HG02840 (cell line): Measurements from ENCODE around the gene GLIS2.

Source experiments
- ATAC-seq: cut with Tn5 transposase; IDR thresholded peaks from one replicate; pipeline ENCODE4 v1.9.1; 2021; ENCODE audit warnings: mild to moderate bottlenecking, moderate library complexity, moderate number of reproducible peaks; ENCODE audit not compliant: unreplicated experiment, low FRiP score

The GLIS2 gene

DNA sequence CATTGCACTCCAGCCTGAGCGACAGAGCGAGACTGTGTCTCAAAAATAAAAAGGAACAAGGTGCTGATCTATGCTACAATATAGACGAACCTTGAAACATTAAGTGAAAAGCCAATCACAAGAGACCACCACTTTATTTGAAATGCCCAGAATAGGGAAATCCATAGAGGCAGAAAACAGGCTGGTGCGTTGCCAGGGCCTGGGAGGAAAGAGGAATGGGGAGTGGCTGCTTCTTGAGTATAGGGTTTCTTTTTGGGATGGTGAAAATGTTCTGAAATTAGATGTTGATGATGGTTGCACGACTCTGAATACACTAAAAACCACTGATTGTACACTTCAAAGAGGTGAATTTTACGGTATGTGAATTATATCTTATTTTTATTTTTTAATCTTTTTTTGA, 20.3 kb upstream of the GLIS2 start:
- ATAC-seq, result no peak

- ATAC-seq, result no peak
These were observed 18.4 kb upstream of the GLIS2 start for GRCh38 chr16:4297480-4297879.

GRCh38 chr16:4298761-4299522, 16.9 kb upstream of the GLIS2 start:
- no peak for ATAC-seq

DNA sequence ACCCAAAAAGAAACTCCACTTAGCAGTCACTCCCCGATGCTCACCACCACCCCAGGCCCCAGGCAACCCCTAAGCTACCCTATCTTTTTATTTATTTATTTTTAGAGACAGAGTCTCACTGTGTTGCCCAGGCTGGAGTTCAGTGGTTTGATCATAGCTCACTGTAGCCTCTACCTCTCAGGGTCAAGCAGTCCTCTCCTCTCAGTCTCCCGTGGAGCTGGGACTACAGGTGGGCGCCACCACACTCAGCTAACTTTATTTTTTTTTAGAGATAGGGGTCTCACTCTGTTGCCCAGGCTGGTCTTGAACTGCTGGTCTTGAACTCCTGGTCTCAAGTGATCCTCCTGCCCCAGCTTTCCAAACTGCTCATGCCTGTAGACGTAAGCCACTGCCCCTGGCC, 14.7 kb upstream of the GLIS2 start:
- no peak for ATAC-seq

- no peak for ATAC-seq
These were observed 13.9 kb upstream of the GLIS2 start for GRCh38 chr16:4301968-4302367.

- no peak for ATAC-seq
These were observed 11.9 kb upstream of the GLIS2 start for GRCh38 chr16:4303973-4304372.

DNA sequence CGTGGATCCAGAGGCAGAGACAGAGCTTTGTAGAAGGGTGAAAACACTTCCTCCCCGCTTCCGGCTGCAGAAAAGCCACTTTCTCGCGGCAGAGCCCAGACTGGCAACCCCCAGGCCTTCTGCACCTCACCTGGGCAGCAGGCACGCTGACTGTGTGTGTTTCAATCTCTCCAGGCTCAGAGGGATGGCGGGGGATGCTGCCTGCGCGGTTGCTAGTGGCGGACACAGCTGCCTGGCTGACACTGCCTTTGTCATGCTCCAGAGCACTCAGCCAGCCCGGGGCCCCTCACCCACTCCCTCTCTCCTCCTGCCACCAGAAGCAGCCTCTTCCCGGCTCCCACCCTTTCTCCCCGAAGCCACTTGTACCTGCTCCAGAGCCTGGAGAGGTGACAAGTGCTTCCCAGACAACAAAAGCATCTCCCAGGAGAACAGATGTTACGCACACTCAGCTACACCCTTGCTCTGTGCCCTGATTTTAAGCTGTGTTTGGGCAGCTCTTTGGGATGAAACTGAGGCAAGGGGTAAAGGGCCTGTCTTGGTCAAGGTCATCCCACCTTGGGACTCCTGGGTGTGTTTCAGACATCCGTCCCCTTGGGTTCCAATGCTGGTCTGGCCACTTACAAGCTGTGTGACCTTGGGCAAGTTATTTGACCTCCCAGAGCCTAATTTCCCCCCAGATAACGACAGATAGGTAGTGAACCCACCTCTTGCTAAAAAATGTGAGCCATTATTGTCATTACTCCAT, 9.2 kb upstream of the GLIS2 start:
- no peak for ATAC-seq

DNA sequence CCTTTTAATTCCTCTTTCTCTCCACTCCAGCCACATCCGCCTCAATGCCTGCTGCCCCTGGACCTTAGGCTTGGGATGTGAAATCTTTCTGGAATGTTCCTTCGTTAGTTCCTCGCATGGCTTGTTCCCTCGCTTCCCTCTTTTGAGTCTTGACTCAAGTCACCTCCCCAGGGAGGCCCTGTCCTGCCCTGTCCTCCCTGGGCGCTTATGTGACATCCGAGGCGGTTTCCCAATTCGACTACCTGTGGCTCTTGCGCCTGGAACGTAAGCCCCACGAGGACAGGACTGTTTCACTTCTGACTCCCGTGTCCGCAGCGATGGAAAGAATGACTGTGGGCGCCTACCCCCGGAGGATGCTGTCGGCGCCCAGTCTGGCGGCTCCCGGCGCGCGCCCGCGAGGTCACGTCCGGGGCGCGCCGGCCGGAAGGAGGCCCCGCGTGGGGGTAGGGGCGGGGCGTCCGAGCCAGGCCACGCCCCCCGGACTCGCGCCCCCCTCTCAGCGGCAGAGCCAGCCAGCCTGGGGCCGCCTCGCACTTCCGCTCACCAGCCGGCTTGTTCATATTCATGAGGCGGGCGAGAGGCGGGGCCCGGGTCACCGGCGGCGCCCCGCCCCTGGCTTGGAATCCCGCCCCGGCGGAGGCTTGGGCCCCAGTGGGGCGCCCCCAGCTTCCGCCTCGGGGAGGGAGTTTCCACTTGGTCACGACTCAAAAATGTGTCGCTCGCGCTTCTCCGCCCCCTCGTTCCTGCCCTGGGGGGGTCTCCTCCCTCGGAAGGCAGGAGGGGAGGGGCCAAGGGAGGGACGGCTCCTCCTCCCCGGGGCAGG, 8.4 kb upstream of the GLIS2 start:
- ATAC-seq, result peak; percentile 88

GRCh38 chr16:4309102-4309832, 6.6 kb upstream of the GLIS2 start:
- ATAC-seq, result no peak

DNA sequence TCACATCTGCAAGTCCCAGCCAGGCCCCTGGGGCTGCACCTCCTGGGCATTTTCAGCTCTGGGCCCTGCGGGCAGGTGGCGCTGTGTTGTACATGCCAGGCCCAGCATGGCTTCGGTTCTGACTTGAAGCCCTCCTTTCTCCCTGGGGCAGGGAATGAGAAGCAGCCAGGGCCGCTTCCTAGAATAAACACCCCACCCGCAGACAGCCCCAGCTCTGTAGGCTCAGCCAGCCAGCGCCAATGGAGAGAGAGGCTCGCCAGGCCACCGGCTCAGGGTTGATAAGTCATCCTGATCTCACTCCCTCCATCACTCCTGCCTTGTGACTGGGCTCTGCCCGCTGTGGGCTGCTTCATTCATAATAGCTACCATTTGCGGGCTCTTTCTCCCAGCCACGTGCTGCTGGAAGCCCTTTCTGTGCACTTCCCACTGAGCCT, 6.0 kb upstream of the GLIS2 start:
- ATAC-seq, result no peak

DNA sequence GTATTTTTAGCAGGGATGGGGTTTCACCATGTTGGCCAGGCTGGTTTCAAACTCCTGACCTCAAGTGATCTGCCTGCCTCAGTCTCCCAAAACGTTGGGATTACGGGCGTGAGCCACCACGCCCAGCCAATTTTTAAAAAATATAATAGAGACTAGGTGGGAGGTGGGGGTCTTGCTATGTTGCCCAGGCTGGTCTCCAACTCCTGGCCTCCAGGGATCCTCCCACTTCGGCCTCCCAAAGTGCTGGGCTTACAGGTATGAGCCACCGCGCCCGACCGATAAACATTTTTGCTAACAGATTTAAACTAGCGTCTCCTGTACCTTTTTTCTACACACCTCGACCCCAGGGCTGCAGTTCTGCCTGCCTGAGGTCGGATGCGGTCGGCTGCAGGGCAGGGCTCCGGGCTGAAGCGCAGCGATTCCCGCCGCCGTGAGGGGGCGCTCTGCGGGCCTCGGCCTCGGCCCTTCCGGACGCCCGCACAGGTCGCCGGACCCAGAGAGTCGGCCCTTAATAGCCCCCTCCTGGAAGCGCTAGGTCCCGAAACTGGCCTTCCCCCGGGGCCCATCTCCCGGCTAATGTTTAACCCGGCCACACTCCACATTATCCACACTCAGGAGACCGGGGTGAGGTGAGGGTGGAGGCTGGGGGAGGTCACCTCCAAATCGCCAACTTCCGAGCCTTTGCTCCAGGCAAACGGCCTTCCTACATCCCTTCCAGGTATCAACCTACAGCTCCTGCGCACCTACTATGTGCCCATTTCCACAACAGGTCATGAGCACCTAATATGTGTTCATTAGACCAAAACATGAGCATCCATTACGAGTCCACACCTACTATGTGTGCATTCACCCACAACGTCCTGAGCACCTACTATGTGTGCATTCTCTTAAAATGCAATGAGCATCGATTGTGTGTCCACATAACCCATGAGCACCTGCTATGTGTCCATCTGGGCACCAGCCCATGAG, 2.0 kb upstream of the GLIS2 start:
- ATAC-seq, result no peak

- ATAC-seq, result no peak
These were observed 1.2 kb upstream of the GLIS2 start for GRCh38 chr16:4314532-4315185.

DNA sequence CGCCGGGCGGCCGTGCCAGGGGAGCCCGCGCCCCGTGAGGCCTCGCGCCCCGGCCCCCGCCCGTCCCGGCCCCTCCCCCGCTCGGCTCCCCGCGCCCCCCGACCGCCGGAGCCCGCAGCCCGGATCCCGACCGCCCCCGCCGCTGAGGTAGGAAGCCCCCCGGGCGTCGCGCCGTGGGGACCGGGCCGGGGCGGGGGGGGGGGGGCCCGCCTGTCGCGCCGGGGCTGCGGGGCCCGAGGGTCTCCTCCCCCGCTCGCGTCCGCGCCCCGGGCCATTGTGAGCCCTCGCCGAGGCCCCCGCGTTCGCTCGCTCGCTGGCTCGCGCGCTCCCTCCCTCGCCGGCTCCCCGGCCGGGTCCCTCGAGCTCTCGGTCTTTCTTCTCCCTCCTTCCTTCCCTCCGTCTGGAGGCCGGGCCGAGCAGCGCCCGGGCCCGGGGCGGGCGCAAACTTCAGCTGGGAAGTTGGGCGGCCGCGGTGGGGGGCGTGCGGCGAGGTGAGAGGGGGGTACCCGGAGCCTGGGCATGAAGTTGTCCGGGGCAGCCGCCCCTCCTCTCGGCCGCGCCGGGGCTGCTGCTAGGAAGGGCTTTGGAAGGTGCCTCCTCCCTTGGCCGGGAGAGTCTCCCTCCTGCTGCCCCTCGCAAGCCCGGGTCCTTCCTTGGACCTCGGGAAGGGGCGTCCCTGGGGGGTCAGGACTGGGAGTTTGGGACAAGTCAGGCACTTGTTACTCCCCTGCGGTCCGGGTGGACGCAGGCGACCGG, 419 bp downstream of the GLIS2 start:
- ATAC-seq, result no peak

GRCh38 chr16:4316864-4317531, 1.1 kb downstream of the GLIS2 start:
- ATAC-seq, result no peak

- ATAC-seq, result no peak
These were observed 1.9 kb downstream of the GLIS2 start for GRCh38 chr16:4317532-4318450.

DNA sequence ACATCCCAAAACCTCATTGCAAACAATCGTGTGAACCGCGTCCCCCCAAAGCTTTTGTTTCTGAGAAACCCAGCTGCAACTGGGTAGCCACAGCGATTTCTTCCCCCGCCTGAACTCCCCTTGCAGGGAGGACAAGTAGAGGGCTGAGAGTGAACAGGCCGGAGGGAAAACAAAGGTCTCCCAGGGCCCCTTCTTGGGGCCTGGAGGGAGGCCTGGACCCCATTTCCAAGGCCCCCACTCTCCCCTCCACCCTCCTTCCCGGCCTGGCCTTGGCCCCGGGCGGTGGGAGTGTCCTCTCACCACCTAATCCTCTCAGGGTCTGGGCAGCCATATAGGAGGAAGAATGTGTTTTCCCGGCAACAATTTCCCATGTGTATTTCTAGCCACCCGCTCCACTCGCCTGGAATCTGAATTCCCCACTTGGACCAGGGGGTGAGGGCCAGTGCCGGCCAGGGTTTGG, 2.6 kb downstream of the GLIS2 start:
- no peak for ATAC-seq
